Anterior cingulate cortex (tissue), 58 donors: ENCODE results near the gene SULT1A1.
"Not testable (repeated sequence)": the region's sequence is repeated elsewhere in the genome, so short reads cannot be mapped to it uniquely, and the experiment has no call there.

ENCODE experiments used
- DNase-seq, 58 donors: peaks; one replicate each; lab custom pipeline; 2025; lab: John Stamatoyannopoulos, UW

The SULT1A1 gene

GRCh38 chr16:28592511-28592910, 17.3 kb downstream of the SULT1A1 start:
- no peak for DNase-seq

GRCh38 chr16:28591355-28591754, 18.5 kb downstream of the SULT1A1 start:
- no peak for DNase-seq

GRCh38 chr16:28590384-28591340, 19.2 kb downstream of the SULT1A1 start:
- DNase-seq = no peak

- no peak for DNase-seq
Measured at GRCh38 chr16:28589930-28590329, 19.9 kb downstream of the SULT1A1 start.

GRCh38 chr16:28589069-28589468, 20.8 kb downstream of the SULT1A1 start:
- DNase-seq = no peak

GRCh38 chr16:28587386-28587785, 22.5 kb downstream of the SULT1A1 start:
- no peak for DNase-seq

- no peak for DNase-seq
Measured at GRCh38 chr16:28586466-28586865, 23.4 kb downstream of the SULT1A1 start.

GRCh38 chr16:28585674-28586073, 24.2 kb downstream of the SULT1A1 start:
- DNase-seq = no peak

- no peak for DNase-seq
Measured at GRCh38 chr16:28580726-28581315, 29.0 kb downstream of the SULT1A1 start.

- DNase-seq = no peak
Measured at GRCh38 chr16:28575446-28576109, 34.3 kb downstream of the SULT1A1 start.

- no peak for DNase-seq
Measured at GRCh38 chr16:28574925-28575324, 34.9 kb downstream of the SULT1A1 start.

GRCh38 chr16:28573738-28574718, 35.8 kb downstream of the SULT1A1 start:
- DNase-seq = no peak

GRCh38 chr16:28572696-28573510, 36.9 kb downstream of the SULT1A1 start:
- peak in 43 of 58 donors; percentile 4 to 75 (median 33) for DNase-seq

- DNase-seq = no peak
Measured at GRCh38 chr16:28569968-28570752, 39.7 kb downstream of the SULT1A1 start.

GRCh38 chr16:28569021-28569420, 40.8 kb downstream of the SULT1A1 start:
- DNase-seq = no peak

- DNase-seq = no peak
Measured at GRCh38 chr16:28567292-28567691, 42.6 kb downstream of the SULT1A1 start.

- DNase-seq = not testable (repeated sequence)
Measured at GRCh38 chr16:28566233-28566925, 43.5 kb downstream of the SULT1A1 start.

GRCh38 chr16:28563218-28563617, 46.6 kb downstream of the SULT1A1 start:
- DNase-seq = no peak
